ENCODE measurements around the gene RSU1. TPM values are rescaled to one million over a fixed set of nuclear protein-coding genes. Genes with fewer than 3 reads are reported as not detected.

RSU1 gene
- total and polyA plus RNA-seq, 10 of the 15 experiments (the other 5 are each of a cell fraction or from before 2014, with no cell fraction given): 49.2 to 139 (median 81.3) TPM

DNA sequence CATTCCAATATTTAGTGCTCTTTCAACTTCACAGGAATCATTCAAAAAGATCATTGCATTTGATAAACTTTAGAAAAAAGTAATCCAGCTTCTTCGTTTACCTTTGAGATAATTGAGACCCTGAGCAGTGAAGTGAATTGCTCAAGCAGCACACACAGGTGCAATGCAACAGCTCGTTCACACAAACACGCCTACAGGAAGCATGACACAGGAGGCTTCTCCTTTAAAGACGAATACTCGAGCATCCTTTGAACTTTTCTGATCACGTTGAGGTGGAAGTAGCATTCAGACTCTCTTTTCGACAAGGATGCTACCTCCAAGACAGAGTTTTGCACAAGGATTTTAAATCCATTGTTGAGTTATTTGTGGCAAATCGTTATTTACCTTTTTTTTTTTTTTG lies 18.0 kb upstream of the RSU1 start (continued):
- TF ChIP-seq MLLT1 (IDR thresholded peaks at IDR 0.05): no peak

DNA sequence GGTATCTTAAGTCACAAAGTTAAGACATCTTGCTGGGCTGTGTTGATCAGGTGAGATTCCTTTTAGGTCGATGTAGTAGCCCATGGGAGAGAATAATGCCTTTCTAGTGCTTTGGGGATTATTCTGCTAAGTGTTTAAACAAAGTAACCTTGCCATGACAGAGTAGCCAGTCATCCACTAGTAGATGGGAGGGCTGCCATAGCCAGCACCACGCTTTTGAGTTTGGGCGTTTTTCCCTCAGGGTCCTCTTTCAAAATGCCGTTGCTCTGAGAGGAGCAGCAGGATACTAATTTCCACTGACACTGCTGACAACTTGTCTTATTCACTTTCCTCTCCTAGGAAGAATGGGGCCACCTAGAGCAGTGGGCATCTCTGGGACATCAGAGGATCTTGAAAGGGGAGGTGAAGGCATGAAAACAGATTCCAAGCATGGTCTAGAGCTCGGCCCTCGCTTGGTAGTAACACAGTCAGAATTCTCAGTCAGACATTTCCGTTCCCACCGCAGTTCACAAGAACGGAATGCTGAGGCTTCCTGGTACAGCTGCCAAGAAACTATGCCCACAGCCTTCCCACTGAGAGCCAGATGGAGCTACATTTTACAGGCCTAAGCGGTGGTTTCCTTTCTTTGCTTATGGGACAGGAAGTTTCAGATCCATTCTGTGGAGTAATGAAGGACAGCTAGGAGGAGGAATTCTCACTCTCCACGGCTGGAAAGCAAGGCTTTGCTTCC lies 15.3 kb upstream of the RSU1 start:
- Histone ChIP-seq H3K4me1 (ENCODE audit: control insufficient read depth, insufficient read depth, low read length) (no peaks in the 10 kb centered on the region), H3K9ac (ENCODE audit: control insufficient read depth, insufficient read depth, low read length) (no peak overlapping the region), H3K27me3 (replicated peaks in 1 of 2; ENCODE audit: control insufficient read depth in 2 of 2, insufficient read depth in 2 of 2, low read length in 1 of 2) (no peaks in the 10 kb centered on the region), H3K4me3 (no peak overlapping the region), H3K9me3 (replicated peaks; ENCODE audit: control insufficient read depth, insufficient read depth, low read length) (no peaks in the 10 kb centered on the region), H4K20me1 (ENCODE audit: control insufficient read depth, insufficient read depth) (no peaks in the 10 kb centered on the region), H3K27ac (ENCODE audit: control insufficient read depth, insufficient read depth) (no peak overlapping the region), H3K36me3 (ENCODE audit: control insufficient read depth in 2 of 2, insufficient read depth in 2 of 2, low read length in 1 of 2) (no peaks in the 10 kb centered on the region), H3K79me2 (ENCODE audit: control insufficient read depth, insufficient read depth, low read length) (no peaks in the 10 kb centered on the region), H3K4me2 (ENCODE audit: control insufficient read depth, insufficient read depth) (no peak overlapping the region), H2AFZ (ENCODE audit: control insufficient read depth, low read depth, low read length) (no peak overlapping the region)
- ChIA-PET CTCF (no interaction called here), SMC1A (ENCODE audit: uncharacterized antibody, unreplicated experiment) (no interaction called here), RAD21 (ENCODE audit: unreplicated experiment) (no interaction called here), POLR2A (no interaction called here)
- intact Hi-C loops (cut with micrococcal nuclease; ENCODE audit: unreplicated experiment): loop anchor here (10.0 kb wide), 1 partner anchor 762 kb away; no protein-coding TSS in a partner anchor
- in situ Hi-C loops (cut with MboI): loop anchor here (25.0 kb wide), 1 partner anchor 905 kb away; no protein-coding TSS in a partner anchor
- TF ChIP-seq MAX (IDR thresholded peaks at IDR 0.05; ENCODE audit: low read depth, low read length) (no peak), DPF2 (IDR thresholded peaks at IDR 0.05) (no peak), NR2F1 (conservative IDR thresholded peaks at IDR 0.05) (no peak), IRF4 (IDR thresholded peaks at IDR 0.05; ENCODE audit: low read depth, low read length) (no peak), ZBTB4 (CRISPR knock-in tag; IDR thresholded peaks at IDR 0.05) (no peak), CHD1 (IDR thresholded peaks at IDR 0.05; ENCODE audit: low read depth, low read length) (no peak)
- FAIRE-seq (no peak), ATAC-seq (no peak), DNase-seq (ENCODE audit: low read depth, low spot score) (no peak)
- WGBS (ENCODE audit: insufficient coverage, insufficient replicate concordance, low lambda C conversion rate, missing lambda C conversion rate): 11% methylated on average over 11 of the region's 11 CpGs
- BruUV-seq (replicated peaks): no TSS peak
